PC-9 (cell line): ENCODE data around the gene CCDC107.

ENCODE experiments used
- CTCF ChIP-seq: fragments of 200-600 bp; sonication (generic); conservative IDR thresholded peaks from 2 replicates; pipeline ENCODE4 v1.6.1; 2017; ENCODE audit warnings: mixed run types, antibody characterized with exemption, mild to moderate bottlenecking, moderate library complexity
- EZH2 ChIP-seq: fragments of 200-600 bp; sonication (generic); IDR thresholded peaks from 2 replicates; pipeline ENCODE4 v1.8.0; 2017; ENCODE audit warnings: antibody characterized with exemption, low read depth

- TF ChIP-seq CTCF (no peak), EZH2 (no peak)
These were observed 8.5 kb downstream of the CCDC107 start for GRCh38 chr9:35666549-35666948.
